ENCODE data around the gene NFATC2.

The NFATC2 gene

GRCh38 chr20:51368461-51369211 lies 173.9 kb downstream of the NFATC2 start:
- DNase-seq: no peak

DNA sequence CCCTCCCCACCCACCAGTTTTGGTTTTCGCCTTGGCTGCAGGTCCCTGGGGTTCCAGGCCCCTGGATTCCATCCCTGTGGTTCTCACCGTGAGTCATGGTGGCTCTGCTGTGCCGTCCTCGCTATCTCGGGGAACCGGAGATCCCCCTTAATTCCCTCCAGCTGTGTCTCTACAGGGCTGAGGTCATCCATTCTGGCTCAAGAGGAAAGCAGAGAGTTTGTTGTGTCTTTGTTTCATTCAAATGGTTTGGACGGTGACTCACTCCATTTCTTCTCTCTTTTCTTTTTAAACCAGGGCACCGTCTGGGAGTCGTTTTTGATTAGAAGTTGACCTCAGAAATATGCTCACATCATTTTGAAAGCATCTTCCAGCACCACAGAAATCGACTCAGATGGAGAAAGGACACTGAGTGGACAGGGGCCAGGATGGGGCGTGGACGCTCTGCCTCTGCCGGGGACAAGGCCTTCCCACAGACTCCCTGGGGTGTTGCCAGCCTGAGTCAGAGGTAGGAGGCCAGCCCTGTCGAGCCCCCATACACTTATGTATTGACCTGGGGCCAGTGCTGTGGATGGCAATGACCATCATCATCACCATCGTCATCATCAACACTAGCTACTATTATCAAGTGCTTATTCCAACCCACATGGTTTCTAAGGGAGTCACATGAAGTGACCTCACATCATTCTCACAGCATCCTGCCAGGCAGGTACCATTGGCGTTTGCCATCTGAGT lies 176.2 kb downstream of the NFATC2 start:
- no peak for DNase-seq

GRCh38 chr20:51365670-51366069 lies 176.8 kb downstream of the NFATC2 start:
- DNase-seq: no peak

GRCh38 chr20:51363813-51364212 lies 178.7 kb downstream of the NFATC2 start:
- DNase-seq: no peak

DNA sequence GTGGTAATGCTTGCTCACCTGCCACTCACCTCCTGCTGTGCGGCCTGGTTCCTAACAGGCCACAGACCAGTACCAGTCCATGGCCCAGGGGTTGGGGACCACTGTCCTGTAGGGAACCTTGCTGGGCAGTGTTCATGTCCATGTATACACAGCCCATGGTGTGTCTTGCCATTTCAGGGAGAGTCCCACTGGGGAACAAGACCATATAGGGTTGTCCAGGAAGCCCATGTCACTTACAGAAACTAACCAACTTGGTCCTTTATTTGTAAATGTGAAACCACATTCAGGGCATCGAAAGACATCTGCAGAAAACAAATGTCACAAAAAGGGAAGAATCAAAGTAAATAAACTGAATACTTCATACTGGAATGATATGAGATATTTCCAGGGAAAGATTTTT lies 179.1 kb downstream of the NFATC2 start:
- DNase-seq: no peak

DNA sequence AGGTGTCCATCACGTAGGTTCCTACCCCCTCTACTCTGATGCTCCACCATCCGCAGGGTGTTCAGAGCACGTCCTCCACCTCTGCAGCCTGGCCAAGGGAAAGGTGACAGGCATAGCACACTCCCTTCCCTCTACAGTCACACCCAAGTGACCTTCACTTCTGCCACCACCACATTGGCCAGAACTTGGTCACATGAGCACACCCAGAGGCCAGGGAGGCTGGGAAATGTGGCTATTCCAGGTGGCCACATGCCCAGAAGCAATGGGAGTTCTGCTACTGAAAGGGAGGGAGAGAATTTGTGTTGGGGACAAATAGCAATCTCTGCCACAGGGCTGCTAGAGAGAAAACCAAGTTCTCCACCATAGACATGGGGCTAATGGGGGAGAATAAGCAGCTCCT lies 180.3 kb downstream of the NFATC2 start:
- DNase-seq: no peak

GRCh38 chr20:51361258-51361657 lies 181.3 kb downstream of the NFATC2 start:
- DNase-seq: no peak

- no peak for DNase-seq
These were observed 181.9 kb downstream of the NFATC2 start for GRCh38 chr20:51360451-51361201.

DNA sequence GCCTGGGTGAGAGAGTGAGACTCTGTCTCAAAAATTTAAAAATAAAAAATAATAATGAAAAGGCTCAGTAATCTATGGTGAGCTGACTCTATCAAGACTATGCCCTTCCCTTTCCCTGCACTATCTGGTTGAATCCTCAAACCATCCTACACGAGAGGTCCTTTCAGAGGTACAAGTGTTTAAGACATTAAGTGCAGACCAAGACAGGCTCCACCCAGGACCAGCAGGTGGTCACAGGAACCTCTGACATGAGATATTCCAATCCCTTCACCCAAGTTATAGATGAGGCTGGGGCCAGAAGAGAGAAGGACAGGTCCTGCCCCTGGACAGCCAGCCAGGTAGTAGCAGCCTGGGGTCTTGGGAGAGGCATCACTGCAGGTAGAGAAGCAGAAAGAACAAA lies 182.6 kb downstream of the NFATC2 start:
- DNase-seq: no peak

- no peak for DNase-seq
These were observed 183.1 kb downstream of the NFATC2 start for GRCh38 chr20:51359401-51359800.

GRCh38 chr20:51358032-51358724 lies 184.3 kb downstream of the NFATC2 start:
- DNase-seq: no peak

DNA sequence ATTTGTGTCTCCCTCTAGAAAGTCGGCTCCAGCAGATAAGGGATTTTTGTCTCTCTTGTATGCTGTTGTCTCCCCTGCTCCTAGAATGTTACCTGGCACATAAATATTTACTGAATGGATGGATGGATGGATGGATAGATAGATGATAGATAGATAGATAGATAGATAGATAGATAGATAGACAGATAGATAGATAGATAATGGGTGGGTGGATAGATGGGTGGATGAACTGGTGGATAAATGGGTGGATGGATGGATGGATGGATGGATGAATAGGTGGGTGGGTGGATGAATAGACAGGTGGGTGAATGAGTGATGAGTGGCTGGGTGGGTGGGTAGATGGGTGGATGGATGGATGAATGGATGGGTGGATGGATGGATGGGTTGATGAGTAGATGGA lies 185.0 kb downstream of the NFATC2 start:
- DNase-seq: no peak

DNA sequence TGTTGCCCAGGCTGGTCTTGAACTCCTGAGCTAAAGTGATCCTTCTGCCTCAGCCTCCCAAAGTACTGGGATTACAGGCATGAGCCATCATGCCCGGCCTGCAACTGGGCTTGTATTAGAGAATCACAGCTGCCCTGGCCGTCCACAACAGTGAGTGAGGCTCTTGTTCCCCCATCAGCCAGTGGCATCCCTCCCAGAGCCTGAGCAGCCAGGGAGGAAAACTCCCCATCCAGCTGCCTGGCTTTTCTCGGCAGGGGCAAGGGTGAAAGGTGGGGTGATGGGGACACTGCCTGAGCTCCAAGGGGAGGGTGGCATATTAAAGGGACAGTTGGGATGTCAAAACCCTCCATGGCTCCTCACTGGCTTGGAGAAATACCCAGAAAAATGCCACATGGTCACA lies 185.6 kb downstream of the NFATC2 start:
- no peak for DNase-seq

DNA sequence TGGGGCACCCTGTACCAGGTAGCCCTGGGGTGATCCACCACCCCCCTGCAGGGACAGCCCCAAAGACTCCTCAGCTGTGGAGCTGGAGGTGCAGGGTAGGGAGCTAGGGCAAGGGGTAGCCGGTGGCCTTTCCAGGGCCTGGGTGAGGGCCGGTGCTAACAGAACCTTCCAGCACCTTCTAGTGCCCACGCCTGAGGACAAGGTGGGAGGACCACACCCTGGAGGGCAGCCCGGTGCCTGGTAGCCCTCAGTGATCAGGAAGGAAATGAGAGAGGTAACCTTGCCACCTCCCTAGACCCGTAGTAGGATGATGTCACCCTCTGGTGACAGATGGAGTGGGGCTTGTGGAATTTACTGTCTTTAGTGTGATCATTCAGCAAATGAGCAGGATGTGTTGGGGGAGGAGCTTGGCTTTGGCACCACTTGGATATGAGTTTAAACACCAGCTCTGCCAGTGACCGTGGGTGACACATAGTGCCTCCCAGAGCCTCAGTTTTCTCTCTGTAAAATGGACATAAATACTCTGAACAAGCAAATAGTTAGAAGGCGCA lies 187.7 kb downstream of the NFATC2 start:
- no peak for DNase-seq

DNA sequence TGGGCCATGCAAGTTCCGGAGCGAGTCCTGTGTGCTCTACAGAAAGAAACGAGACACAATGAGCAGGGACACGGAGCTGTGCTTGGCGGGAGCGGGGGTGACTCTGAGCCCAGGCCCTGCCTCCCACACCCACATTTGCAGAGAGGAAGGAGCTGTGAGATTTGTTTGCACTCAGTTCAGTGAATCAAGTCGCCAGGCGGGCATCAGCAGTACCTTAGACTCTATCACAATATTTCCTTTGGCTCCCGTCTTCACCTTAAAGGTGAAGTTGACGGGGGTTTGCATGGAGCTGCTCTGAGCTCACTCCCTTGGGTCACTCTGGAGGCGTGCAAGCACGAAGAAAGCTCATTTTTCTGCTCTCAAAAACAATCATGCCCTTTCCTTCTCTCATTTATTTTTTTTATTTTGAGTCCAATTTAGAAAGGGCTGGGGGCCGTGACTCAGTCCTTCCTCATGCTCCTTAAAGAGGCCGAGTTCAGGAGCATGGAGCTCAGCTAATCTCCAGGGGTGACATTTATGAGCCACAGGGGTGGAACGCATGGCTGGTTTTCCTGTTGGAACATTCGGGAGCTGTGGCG lies 188.2 kb downstream of the NFATC2 start:
- DNase-seq: no peak

GRCh38 chr20:51353491-51353890 lies 189.0 kb downstream of the NFATC2 start:
- DNase-seq: no peak

GRCh38 chr20:51352791-51353190 lies 189.7 kb downstream of the NFATC2 start:
- no peak for DNase-seq

DNA sequence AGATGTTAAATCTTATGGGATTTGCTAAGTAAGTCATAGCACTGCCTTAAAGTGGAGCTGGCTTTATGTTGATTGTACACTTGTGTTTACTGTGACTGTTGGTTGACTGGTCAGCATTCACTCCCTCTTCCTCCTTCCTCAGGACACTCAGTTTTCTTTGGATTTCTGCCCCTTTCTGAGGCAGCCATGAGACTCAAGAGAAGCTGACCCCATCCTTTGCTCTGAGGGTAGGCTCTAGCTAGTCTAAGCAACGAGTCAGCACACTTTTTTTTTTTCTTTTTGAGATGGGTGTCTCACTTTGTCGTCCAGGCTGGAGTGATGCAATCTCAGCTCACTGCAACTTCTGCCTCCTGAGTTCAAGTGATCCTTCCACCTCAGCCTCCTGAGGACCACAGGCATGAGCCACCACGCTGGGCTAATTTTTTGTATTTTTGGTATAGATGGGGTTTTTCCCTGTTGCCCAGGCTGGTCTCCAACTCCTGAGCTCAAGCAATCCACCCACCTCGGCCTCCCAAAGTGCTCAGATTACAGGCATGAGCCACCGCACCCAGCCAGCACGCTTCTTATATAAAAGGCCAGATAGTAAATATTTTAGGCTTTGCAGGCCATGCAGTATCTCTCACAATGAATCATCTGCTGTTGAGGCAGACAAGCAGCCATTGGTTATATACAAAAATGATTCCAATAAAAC lies 191.4 kb downstream of the NFATC2 start:
- no peak for DNase-seq

DNA sequence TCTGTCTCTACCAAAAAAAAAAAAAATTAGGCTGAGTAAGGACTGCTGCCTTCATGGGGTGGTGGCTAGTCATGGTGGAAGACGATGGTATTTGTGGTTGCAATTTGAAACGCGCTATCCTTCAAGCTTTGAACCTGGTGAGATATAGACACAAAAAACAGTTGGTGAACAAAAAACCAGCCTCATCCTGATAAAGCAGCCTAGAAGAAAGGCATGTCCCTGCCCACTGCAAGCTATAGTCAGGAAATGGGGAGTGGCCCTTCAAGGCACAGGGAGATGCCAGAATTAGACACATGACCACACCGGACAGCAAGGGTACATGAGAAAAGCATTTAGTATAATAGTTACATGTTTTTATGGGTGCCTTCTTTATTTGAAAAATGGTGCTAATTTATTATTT lies 193.6 kb downstream of the NFATC2 start:
- no peak for DNase-seq

DNA sequence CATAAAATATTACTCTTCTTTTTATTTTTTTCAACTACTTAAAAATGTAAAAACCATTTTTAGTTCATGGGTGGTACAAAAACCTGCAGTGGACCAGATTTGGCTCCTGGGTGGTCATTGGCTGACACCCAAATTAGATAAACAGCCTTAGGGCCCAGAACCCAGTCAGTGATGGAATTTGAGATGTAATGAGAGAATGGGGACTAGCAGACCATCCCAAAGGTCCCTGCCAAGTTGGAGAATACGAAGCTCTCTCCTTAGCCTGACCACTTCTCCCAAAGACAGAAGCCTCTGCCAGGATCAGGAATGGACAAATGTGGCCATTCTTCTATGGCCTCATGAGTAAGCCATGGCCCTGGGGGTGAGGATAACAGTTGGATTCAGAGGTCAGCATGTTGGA lies 194.7 kb downstream of the NFATC2 start:
- no peak for DNase-seq

DNA sequence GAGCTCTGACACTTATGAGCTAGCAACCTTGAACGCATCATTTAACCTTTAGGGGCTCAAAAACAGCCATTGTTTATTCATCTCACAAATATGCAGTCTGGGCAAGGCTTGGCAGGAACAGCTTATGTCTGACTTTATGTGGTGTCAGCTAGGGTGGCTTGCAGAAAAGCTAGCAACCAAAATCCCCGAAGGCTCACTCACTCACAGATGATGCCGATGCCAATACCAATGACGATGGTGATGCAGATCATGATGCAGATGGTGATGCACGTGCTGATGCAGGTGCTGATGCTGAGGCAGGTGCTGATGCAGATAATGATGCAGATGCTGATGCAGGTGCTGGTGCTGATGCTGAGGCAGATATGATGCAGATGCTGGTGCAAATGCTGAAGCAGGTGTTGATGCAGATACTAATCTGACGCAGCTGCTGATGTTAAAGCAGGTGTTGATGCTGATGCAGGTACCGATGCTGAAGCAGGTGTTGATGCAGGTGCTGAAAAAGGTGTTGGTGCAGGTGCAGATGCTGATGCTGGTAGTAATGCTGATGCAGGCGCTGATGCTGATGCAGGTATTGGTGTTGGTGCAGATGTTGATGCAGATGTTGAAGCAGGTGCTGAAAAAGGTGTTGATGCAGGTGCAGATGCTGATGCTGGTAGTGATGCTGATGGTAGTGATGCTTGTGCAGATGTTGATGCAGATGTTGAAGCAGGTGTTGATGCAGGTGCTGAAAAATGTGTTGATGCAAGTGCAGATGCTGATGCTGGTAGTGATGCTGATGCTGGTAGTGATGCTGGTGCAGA lies 195.6 kb downstream of the NFATC2 start:
- DNase-seq: no peak
